Activated T-helper 1 cell treated with Interleukin-2 at 50 U/mL for 16 hours (primary cell): Measurements from ENCODE around the gene RAB9A.
"Not testable (repeated sequence)": the region's sequence is repeated elsewhere in the genome, so short reads cannot be mapped to it uniquely, and the experiment has no call there.

Source experiments
- DNase-seq: peaks from one replicate; pipeline ENCODE4 v3.0.0-alpha.2; 2020; ENCODE audit warnings: low read depth

RAB9A gene

GRCh38 chrX:13669755-13670154, 19.2 kb upstream of the RAB9A start:
- not testable (repeated sequence) for DNase-seq

- DNase-seq: no peak
These were observed 18.7 kb upstream of the RAB9A start for GRCh38 chrX:13670197-13670596.

- DNase-seq: no peak
These were observed 15.9 kb upstream of the RAB9A start for GRCh38 chrX:13673016-13673415.

- no peak for DNase-seq
These were observed 12.0 kb upstream of the RAB9A start for GRCh38 chrX:13676885-13677284.

GRCh38 chrX:13679700-13680099, 9.2 kb upstream of the RAB9A start:
- not testable (repeated sequence) for DNase-seq

GRCh38 chrX:13681595-13681994, 7.3 kb upstream of the RAB9A start:
- no peak for DNase-seq

GRCh38 chrX:13684361-13684760, 4.6 kb upstream of the RAB9A start:
- no peak for DNase-seq

GRCh38 chrX:13685126-13685763, 3.7 kb upstream of the RAB9A start:
- DNase-seq: no peak

- no peak for DNase-seq
These were observed 1.7 kb upstream of the RAB9A start for GRCh38 chrX:13687203-13687602.

GRCh38 chrX:13688384-13688957, 457 bp upstream of the RAB9A start:
- no peak for DNase-seq

GRCh38 chrX:13689741-13690211, 848 bp downstream of the RAB9A start:
- no peak for DNase-seq

- no peak for DNase-seq
These were observed 1.9 kb downstream of the RAB9A start for GRCh38 chrX:13690836-13691235.

GRCh38 chrX:13691841-13692371, 3.0 kb downstream of the RAB9A start:
- no peak for DNase-seq

GRCh38 chrX:13692771-13693231, 3.9 kb downstream of the RAB9A start:
- no peak for DNase-seq

- no peak for DNase-seq
These were observed 4.5 kb downstream of the RAB9A start for GRCh38 chrX:13693341-13693961.

GRCh38 chrX:13694359-13694758, 5.4 kb downstream of the RAB9A start:
- DNase-seq: no peak

- no peak for DNase-seq
These were observed 6.1 kb downstream of the RAB9A start for GRCh38 chrX:13694983-13695382.

GRCh38 chrX:13695601-13696115, 6.7 kb downstream of the RAB9A start:
- no peak for DNase-seq

GRCh38 chrX:13697455-13697854, 8.5 kb downstream of the RAB9A start:
- no peak for DNase-seq

- DNase-seq: no peak
These were observed 9.0 kb downstream of the RAB9A start for GRCh38 chrX:13697976-13698375.

GRCh38 chrX:13698432-13698831, 9.5 kb downstream of the RAB9A start:
- DNase-seq: no peak

GRCh38 chrX:13699183-13699826, 10.4 kb downstream of the RAB9A start:
- no peak for DNase-seq
